Measurements from ENCODE around the gene WDFY2. TPM values are rescaled to one million over a fixed set of nuclear protein-coding genes. Genes with fewer than 3 reads are reported as not detected.
A peak's percentile ranks its signal among the peaks of the same experiment; 100 is the strongest.

Gene WDFY2
- total RNA-seq, 1 experiment from 2014 or later = 45.5 TPM

DNA sequence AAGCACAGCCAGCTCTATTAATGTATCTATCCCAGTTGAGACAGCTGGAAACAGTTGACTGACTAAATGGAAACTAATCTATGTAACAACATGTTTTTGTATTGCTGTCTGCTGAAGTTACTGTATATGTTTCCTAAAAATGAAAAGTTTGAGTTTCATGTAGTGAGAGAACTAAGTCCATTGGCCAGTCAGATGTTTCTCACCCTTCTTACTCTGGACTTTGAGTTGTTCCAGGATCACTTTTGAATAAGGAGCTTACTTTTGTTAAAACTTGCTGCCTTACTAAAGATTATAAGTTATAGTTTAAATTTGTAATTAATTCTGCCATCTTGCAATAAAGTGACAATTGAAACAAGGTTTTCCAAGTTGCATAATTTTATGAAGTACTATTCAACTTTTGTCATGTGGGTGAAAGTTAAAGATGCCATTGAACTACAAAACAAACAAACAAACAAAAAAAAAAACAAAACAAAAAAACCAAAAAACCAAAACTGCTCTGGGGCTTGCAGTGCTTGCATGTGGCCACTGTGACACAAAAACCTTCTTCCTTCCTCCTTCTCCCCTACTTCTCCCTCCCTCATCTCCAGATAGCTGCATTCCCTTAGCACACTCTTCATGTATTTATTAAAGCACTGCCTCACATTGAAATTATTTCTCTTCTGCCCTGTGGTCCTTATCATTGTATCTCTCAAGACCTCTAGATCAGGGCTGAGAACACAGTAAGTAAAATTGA is 15.3 kb downstream of the WDFY2 start:
- CTCF ChIA-PET = no interaction called here
- intact Hi-C loops (cut with micrococcal nuclease; ENCODE audit: unreplicated experiment) = no loop called here
- Histone ChIP-seq H3K4me3 (ENCODE audit: low read depth, low read length, poor library complexity, severe bottlenecking) (no peak overlapping the region), H3K9me3 (ENCODE audit: low read depth, low read length, poor library complexity, severe bottlenecking) (no peaks in the 10 kb centered on the region), H3K27ac (ENCODE audit: low read depth, low read length, poor library complexity, severe bottlenecking) (peak overlapping the region; percentile 24), H3K27me3 (replicated peaks; ENCODE audit: insufficient read depth, low read depth, low read length, poor library complexity) (no peaks in the 10 kb centered on the region), H3K4me1 (ENCODE audit: insufficient read depth, low read length, poor library complexity, severe bottlenecking) (peaks cover 43% of the 10 kb centered on the region), H3K36me3 (ENCODE audit: insufficient read depth, low read length, poor library complexity, severe bottlenecking) (peaks cover 4% of the 10 kb centered on the region)
- DNase-seq (ENCODE audit: low spot score) = no peak
- POLR2A ChIA-PET (ENCODE audit: low non-redundant PET) = no interaction called here
- no peak for TF ChIP-seq EZH2 (IDR thresholded peaks at IDR 0.05; ENCODE audit: borderline replicate concordance, low read depth, low read length, poor library complexity, severe bottlenecking)
- TF ChIP-seq CTCF (conservative IDR thresholded peaks at IDR 0.05; ENCODE audit: low read depth, low read length) = 0 out of 2 replicates have a peak, but pooled peaks have one; percentile 8
- no TSS peak for BruUV-seq (replicated peaks)

GRCh38 chr13:51600703-51601102 is 16.4 kb downstream of the WDFY2 start:
- POLR2A ChIA-PET (ENCODE audit: low non-redundant PET) = no interaction called here
- peaks cover 43% of the 10 kb centered on the region for H3K4me1 ChIP-seq (ENCODE audit: insufficient read depth, low read length, poor library complexity, severe bottlenecking)
- H3K36me3 ChIP-seq (ENCODE audit: insufficient read depth, low read length, poor library complexity, severe bottlenecking) = peaks cover 4% of the 10 kb centered on the region
- no peak overlapping the region for H3K4me3 ChIP-seq (ENCODE audit: low read depth, low read length, poor library complexity, severe bottlenecking)
- no peaks in the 10 kb centered on the region for H3K27me3 ChIP-seq (replicated peaks; ENCODE audit: insufficient read depth, low read depth, low read length, poor library complexity)
- H3K9me3 ChIP-seq (ENCODE audit: low read depth, low read length, poor library complexity, severe bottlenecking) = no peaks in the 10 kb centered on the region
- no TSS peak for BruUV-seq (replicated peaks)
- no peak overlapping the region for H3K27ac ChIP-seq (ENCODE audit: low read depth, low read length, poor library complexity, severe bottlenecking)
- intact Hi-C loops (cut with micrococcal nuclease; ENCODE audit: unreplicated experiment) = no loop called here
- TF ChIP-seq EZH2 (IDR thresholded peaks at IDR 0.05; ENCODE audit: borderline replicate concordance, low read depth, low read length, poor library complexity, severe bottlenecking) (no peak), CTCF (conservative IDR thresholded peaks at IDR 0.05; ENCODE audit: low read depth, low read length) (no peak)
- CTCF ChIA-PET = no interaction called here
- DNase-seq (ENCODE audit: low spot score) = no peak

GRCh38 chr13:51601601-51602565 is 17.6 kb downstream of the WDFY2 start:
- intact Hi-C loops (cut with micrococcal nuclease; ENCODE audit: unreplicated experiment) = no loop called here
- TF ChIP-seq EZH2 (IDR thresholded peaks at IDR 0.05; ENCODE audit: borderline replicate concordance, low read depth, low read length, poor library complexity, severe bottlenecking) = no peak
- no peak for TF ChIP-seq CTCF (conservative IDR thresholded peaks at IDR 0.05; ENCODE audit: low read depth, low read length)
- ChIA-PET POLR2A (ENCODE audit: low non-redundant PET) (no interaction called here), CTCF (no interaction called here)
- no TSS peak for BruUV-seq (replicated peaks)
- Histone ChIP-seq H3K27me3 (replicated peaks; ENCODE audit: insufficient read depth, low read depth, low read length, poor library complexity) (no peaks in the 10 kb centered on the region), H3K9me3 (ENCODE audit: low read depth, low read length, poor library complexity, severe bottlenecking) (no peaks in the 10 kb centered on the region), H3K27ac (ENCODE audit: low read depth, low read length, poor library complexity, severe bottlenecking) (no peak overlapping the region), H3K36me3 (ENCODE audit: insufficient read depth, low read length, poor library complexity, severe bottlenecking) (peaks cover 4% of the 10 kb centered on the region), H3K4me3 (ENCODE audit: low read depth, low read length, poor library complexity, severe bottlenecking) (no peak overlapping the region), H3K4me1 (ENCODE audit: insufficient read depth, low read length, poor library complexity, severe bottlenecking) (peaks cover 43% of the 10 kb centered on the region)
- DNase-seq (ENCODE audit: low spot score) = no peak
